ENCODE results near the gene PLCH2.

- TF ChIP-seq POLR2A (IDR thresholded peaks at IDR 0.05) (no peak), CTCF (IDR thresholded peaks at IDR 0.05) (no peak)
Observed at GRCh38 chr1:2553871-2554620, 78.0 kb downstream of the PLCH2 start.
